NCI-H460 (cell line): ENCODE results near the gene TSPOAP1. TPM values are rescaled to one million over a fixed set of nuclear protein-coding genes. Genes with fewer than 3 reads are reported as not detected.
"Not testable (repeated sequence)": the region's sequence is repeated elsewhere in the genome, so short reads cannot be mapped to it uniquely, and the experiment has no call there.

Experiments used
- DNase-seq: peaks from one replicate; pipeline ENCODE4 v3.0.0-alpha.2; 2016; ENCODE audit warnings: low read depth; ENCODE audit errors: extremely low read depth
- total RNA-seq: library from RNA; depleted of rRNA; stranded (reverse); fragments of >200 nt; shearing (Covaris generic); gene quantifications from 2 replicates; pipeline ENCODE4 v1.2.3, GENCODE V29; 2014

The TSPOAP1 gene
- total RNA-seq, 1 experiment from 2014 or later = not detected

DNA sequence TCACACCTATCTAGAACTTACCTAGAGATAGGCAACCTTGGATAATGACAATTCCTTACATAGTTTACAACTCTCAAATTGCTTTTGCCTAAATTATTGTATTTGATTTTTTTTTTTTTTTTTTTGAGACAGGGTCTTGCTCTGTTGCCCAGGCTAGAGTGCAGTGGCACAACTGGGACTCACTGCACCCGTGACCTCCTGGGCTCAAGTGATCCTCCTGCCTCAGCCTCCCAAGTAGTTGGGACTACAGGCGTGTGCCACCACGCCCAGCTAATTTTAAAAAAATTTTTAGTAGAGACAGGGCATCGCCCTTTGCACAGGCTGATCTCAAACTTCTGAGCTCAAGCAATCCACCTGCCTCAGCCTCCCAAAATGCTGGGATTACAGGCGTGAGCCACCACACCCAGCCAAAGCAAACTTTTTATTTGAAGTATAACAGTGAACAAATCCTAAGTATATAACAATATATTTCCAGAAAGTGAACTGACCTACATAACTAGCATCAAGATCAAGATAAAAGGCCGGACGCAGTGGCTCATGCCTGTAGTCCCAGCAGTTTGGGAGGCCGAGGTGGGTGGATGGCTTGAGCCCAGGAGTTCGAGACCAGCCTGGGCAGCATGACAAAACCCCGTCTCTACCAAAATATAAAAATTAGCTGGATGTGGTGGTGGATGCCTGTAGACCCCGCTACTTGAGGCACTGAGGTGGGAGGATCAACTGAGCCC is 12.7 kb upstream of the TSPOAP1 start:
- DNase-seq = not testable (repeated sequence)

DNA sequence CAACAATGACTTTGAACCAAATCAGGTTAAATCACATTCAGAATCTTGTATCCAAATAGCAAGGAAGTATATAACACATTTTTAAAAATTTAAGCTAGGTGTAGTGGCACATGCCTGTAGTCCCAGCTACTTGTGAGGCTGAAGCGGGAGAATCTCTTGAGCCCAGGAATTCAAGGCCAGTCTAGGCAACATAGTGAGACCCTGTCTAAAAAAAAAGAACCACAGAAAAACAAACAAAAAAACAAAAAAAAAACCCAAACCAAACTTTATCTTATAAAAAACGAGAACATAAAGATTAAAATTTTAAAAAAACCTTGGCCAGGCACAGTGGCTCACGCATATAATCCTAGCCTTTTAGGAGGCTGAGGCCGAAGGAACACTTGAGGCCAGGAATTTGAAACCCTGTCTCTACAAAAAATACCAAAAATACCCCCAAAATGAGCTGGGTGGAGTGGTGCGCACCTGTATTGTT is 11.8 kb upstream of the TSPOAP1 start:
- no peak for DNase-seq

GRCh38 chr17:58339755-58340404 is 11.3 kb upstream of the TSPOAP1 start:
- no peak for DNase-seq

DNA sequence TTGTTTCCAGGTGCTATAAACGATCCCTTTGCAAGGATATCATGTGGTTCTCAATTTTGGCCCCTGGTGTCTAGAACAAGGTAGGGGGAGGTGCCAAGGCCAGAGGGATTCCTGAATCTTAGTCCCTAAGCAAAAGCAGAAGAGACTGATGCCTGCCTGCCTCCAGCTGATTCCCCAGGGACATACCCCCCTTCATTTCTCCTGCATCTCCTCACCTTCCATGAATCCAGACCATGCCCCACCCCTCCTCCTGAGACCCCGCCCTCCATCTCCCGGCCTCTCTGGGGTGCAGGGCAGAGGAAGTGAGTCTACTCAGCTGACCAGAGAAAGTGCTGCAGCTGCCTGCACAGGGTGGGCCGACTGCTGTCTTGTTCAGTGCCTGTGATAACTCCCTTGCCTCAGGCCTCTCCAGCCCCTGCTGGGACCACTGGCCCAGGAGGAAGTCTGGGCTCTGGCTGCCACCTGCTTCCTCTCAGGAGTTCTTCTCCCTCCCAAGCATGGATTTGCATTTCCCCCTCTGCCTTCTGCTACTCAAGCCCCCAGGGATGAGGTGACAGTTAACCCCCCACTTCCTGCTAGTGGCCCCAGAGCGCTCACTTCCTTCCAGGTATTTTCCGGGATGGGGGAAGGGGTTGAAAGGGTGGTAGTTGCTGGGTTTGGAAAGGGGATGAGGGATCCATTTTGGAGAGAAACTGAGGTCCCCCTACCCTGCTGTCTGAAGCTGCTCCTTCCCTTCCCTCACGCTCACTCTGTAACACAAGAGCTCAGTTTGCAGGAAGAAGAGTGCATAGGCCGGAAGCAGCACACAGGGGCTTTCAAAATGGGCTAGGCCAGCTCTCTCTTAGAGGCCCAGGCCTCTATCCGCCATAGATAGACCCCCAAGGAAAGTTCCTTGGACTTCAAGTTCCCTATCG is 10.5 kb upstream of the TSPOAP1 start:
- no peak for DNase-seq

DNA sequence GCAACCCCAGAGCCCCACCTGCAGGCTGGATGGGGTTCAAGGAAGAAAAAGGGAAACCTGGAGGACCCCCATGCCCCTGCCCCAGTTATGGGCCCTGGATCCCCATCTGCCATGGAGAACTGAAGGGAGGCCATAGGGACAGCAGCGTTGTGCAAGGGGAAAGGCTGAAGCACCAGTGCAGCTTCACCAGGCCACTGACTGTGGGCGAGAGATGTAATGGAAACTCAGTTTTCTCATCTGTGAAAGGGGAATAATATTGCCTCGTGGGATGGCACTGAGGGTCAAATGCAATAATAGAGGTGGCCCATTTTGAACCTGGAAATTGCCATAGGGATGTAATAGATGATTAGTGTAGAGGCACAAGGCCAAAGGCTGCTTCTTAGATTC is 9.9 kb upstream of the TSPOAP1 start:
- no peak for DNase-seq

DNA sequence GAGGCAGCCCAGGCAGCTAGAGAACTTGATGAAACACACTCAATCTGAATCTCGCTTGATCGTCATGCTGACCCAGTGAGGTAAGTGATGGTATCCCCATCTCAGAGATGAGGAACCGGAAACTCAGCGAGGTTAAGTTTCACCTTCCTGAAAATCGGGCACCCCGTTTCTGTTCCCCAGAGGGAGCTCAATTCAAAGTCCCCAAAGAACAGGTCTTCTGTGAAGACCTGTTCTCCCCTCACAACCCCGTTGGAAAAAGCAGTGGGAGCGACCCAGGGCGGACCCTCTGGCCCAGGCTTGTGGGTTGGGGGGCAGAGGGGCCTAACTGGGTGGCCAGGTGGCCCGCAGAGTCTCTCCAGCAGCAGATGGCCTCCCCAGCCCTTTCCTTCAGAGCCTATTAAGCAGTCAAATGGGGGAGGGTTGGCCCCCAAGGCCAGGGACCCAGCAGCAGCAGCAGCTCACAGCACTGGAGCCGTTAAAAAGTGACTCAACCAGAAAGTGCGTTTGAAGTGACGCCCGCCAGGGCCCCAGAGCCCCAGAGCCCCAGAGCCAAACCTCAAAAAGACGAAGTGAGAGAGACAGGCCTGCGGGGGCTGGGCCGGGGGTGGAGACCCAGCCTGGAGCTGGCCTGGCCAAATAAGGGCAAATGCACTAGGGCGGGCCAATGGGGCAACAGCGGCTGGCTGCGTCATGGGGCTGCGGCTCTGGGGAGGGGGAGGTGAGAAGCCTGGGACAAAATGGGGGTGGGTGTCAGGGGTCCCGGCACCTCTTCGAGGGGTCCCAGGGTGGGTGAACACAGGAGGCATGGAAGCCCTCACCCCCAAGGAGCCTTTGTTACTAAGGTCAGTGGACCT is 9.2 kb upstream of the TSPOAP1 start:
- DNase-seq = no peak

DNA sequence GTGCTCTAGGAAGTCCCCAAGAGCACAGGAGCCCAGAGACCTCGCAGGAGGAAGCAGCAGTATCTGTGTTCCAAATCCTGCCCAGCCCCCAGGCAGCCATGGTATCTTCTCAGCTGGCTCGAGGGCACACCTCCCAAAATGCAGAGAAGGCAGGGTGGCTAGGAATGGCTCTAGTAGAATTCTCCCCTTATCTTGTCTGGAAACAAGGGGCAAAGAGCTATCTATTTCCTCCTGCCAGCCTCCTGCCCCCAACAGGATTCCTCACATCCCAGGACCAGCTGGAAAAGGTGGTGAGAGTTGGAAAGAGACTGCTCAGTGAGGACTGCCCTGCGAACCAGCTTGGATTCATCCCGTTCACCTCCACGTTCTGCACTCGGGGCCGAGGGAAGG is 8.6 kb upstream of the TSPOAP1 start:
- DNase-seq = no peak

- DNase-seq = no peak
Measured at GRCh38 chr17:58336456-58337209, 8.0 kb upstream of the TSPOAP1 start.

GRCh38 chr17:58335779-58336455 is 7.3 kb upstream of the TSPOAP1 start:
- DNase-seq = no peak

GRCh38 chr17:58335061-58335731 is 6.6 kb upstream of the TSPOAP1 start:
- DNase-seq = no peak

- no peak for DNase-seq
Measured at GRCh38 chr17:58334661-58335060, 6.1 kb upstream of the TSPOAP1 start.

GRCh38 chr17:58334256-58334655 is 5.7 kb upstream of the TSPOAP1 start:
- no peak for DNase-seq

DNA sequence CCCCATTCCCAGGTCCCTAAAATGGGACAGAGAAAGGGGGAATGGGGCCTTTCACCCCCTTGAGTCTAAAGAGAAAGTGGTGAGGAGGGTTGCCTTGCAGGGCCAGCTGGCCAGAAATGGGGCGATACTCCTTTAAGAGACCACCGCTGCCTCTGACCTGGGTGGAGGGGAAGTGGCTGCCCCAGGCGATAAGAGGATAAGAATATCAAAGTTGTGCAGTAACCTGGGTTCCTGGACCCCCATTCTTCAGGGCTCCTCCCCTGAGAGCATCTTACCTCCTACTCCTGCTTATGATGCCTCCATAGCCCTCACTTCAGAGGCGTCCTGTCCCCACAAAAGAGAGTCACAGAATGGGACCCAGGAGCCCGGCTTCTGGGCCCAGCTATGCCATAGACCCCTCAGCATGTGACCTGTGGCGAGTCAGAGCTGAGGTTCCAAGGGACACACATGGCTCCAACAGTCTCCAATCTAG is 5.2 kb upstream of the TSPOAP1 start:
- no peak for DNase-seq

DNA sequence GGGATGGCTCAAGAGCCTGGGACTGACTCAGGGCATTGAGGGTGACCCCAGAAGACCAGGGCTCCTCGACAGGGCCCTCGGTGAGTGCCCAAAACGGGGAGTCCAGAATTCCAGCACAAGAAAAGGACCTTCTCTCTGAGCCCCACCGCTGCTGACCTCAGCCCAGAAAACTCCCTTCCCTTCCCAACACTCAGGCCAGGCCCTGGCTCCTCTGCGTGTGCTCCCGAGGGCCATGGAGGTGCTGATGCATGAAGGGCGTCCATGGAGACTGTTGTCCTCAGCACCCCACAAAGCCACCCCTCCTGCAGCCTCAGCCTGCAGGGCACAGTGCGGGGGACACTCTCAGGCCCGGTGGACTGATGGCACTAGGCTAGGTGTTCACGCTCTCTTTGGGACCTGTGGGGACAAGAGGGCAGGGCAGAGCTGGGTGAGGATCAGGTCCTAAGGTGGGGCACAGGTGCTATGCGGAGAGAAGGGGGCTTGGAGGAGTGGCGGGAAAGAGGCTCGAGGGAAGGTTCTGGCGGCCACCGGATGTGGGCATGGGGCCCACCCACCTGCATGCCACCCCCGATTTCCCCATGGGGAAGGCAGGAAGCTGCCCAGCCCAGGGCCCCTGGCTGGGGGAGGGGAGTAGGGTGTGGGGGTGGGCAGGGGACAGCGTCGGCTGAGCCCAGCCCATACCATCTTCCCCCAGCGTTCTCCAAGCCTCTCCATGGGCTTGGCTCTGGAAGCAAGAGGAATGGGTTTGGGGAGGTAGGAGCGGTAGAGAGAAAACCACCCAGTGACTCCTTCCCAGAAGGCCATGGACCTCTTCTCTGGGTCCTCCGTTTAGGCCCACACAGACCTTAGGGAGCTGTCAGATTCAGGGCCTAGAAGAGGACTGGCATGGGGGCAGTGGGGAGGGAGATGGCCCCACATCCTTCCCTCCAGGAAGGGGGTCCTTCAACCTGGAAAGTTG is 4.5 kb upstream of the TSPOAP1 start:
- DNase-seq = no peak

GRCh38 chr17:58331815-58332777 is 3.5 kb upstream of the TSPOAP1 start:
- DNase-seq = no peak
